ENCODE results near the gene MTMR11. TPM values are rescaled to one million over a fixed set of nuclear protein-coding genes. Genes with fewer than 3 reads are reported as not detected.
A peak's percentile ranks its signal among the peaks of the same experiment; 100 is the strongest.

MTMR11 gene
- total and polyA plus RNA-seq, 2 of the 8 experiments (the other 6 are each of a cell fraction or from before 2014, with no cell fraction given), result 3.7 to 4.8 TPM

DNA sequence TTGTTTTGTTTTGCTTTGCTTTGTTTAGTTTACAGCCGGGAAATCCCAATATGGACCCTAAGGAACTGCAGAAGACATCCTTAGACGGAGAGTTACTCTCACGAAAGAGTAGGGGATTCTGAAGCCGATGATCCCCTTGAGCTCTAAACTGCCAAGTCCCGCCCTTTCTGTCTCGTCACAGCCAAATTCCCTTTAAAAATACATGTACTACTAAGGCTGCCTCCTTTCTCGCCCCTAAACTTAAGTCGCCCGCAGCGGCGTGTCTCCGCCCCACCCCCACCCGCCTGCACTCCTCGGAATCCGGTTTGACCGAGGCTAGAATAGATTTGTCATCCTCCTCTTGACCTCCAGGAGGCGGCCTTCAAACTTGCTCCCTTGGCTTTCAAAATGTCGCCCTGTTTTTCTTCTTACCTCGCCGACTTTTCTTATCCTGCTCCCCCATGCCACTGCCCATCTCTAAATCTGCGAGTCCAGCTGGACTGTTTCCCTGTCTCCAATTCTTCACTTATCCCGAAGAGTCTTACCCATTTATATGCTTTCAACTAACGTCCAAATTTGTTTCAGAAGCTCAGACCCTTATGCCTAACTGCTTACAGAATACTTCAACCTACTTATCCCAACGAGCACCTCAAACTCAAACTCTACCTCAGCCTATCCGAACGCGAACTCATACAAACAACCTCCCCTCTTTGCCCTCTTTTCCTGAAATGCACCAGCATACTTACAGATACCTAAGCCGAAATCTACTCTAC is 48.3 kb downstream of the MTMR11 start:
- H3K79me2 ChIP-seq (ENCODE audit: control insufficient read depth in 1 of 2, insufficient read depth in 2 of 2, low read length in 2 of 2), result 0 out of 4 replicates have a peak, but pooled peaks cover 0 to 4% of the 10 kb centered on the region in 2 experiments
- no peak overlapping the region for H4K8ac ChIP-seq (ENCODE audit: extremely low read depth, insufficient read depth, low read length)
- H2BK5ac ChIP-seq (ENCODE audit: low read depth, low read length), result peak overlapping the region; percentile 89
- H3K14ac ChIP-seq (ENCODE audit: insufficient read length), result no peak overlapping the region
- CTCF ChIA-PET (ENCODE audit: partially characterized antibody), result interaction anchor here (0.6 to 3.0 kb wide), 16 partner anchors 10 to 299 kb away, joined by 3 to 14 read pairs (median 4); partner anchors contain the start of gene OTUD7B
- WGBS, 2 experiments (ENCODE audit: extremely low coverage in 1 of 2, insufficient coverage in 1 of 2, insufficient read length in 1 of 2, insufficient replicate concordance in 2 of 2, low coverage in 1 of 2, low lambda C conversion rate in 2 of 2, missing lambda C conversion rate in 1 of 2), result 3% methylated on average over 26 of the region's 28 CpGs; no CpG with 5 or more reads in 1 of the 2 experiments
- peak overlapping the region; percentile 47 for H2AK5ac ChIP-seq (ENCODE audit: low read depth, low read length)
- no peaks in the 10 kb centered on the region for H3K36me3 ChIP-seq (ENCODE audit: control insufficient read depth in 2 of 4, insufficient read depth in 4 of 4, low read length in 3 of 4)
- peak overlapping the region; percentile 91 for H4K91ac ChIP-seq (replicated peaks; ENCODE audit: insufficient read length, low read length)
- FAIRE-seq (no peak), DNase-seq (ENCODE audit: low read depth in 1 of 2, low spot score in 2 of 2) (peak; percentile 82 to 87)
- H2BK12ac ChIP-seq (ENCODE audit: low read depth, low read length), result peak overlapping the region; percentile 88
- H3K18ac ChIP-seq (ENCODE audit: extremely low read depth, low read length), result peak overlapping the region; percentile 93
- H3K9me3 ChIP-seq (ENCODE audit: insufficient read depth in 2 of 2, low read depth in 1 of 2, low read length in 1 of 2), result no peaks in the 10 kb centered on the region
- peak overlapping the region; percentile 85 for H3K56ac ChIP-seq (replicated peaks; ENCODE audit: insufficient read length, low read depth, low read length)
- peak overlapping the region; percentile 8 to 93 (median 88) for H3K9ac ChIP-seq (replicated peaks in 1 of 4; ENCODE audit: extremely low read depth in 1 of 4, low read depth in 3 of 4, low read length in 3 of 4)
- peaks cover 0 to 5% (median 0%) of the 10 kb centered on the region in 4 experiments; a peak in 4 of 7 replicates for H3K4me1 ChIP-seq (replicated peaks in 1 of 4; ENCODE audit: control insufficient read depth in 3 of 4, insufficient read depth in 4 of 4, low read length in 3 of 4)
- H3K4ac ChIP-seq (replicated peaks; ENCODE audit: insufficient read length, low read depth, low read length), result peak overlapping the region; percentile 76
- no peak overlapping the region for H3K23ac ChIP-seq (ENCODE audit: insufficient read length)
- H3K27ac ChIP-seq (ENCODE audit: low read depth, low read length), result peak overlapping the region; percentile 98
- peak overlapping the region; percentile 89 for H2BK120ac ChIP-seq (replicated peaks; ENCODE audit: low read depth, low read length)
- peak overlapping the region; percentile 59 for H2AFZ ChIP-seq (ENCODE audit: low read length)
- peak overlapping the region; percentile 83 to 87 for H3K4me2 ChIP-seq (ENCODE audit: insufficient read depth in 1 of 2, low read depth in 2 of 2, low read length in 2 of 2)
- H2BK20ac ChIP-seq (ENCODE audit: low read length), result peak overlapping the region; percentile 68; the same call in 1 of the 2 replicates
- H4K5ac ChIP-seq (ENCODE audit: insufficient read length, low read depth, low read length), result peak overlapping the region; percentile 72
- no peaks in the 10 kb centered on the region for H3K27me3 ChIP-seq (replicated peaks in 1 of 4; ENCODE audit: control insufficient read depth in 3 of 4, extremely low read depth in 1 of 4, insufficient read depth in 3 of 4, low read length in 3 of 4)
- H4K20me1 ChIP-seq (replicated peaks in 1 of 2; ENCODE audit: control insufficient read depth in 1 of 2, insufficient read depth in 2 of 2, low read length in 2 of 2), result no peaks in the 10 kb centered on the region
- POLR2A ChIA-PET (ENCODE audit: partially characterized antibody), result interaction anchor here (0.7 to 8.5 kb wide), 41 partner anchors 9 to 998 kb away, joined by 3 to 278 read pairs (median 9); partner anchors contain the start of genes BOLA1, CIART, CTXND2 and MTMR11
- H3K79me1 ChIP-seq (ENCODE audit: low read depth, low read length), result peaks cover 3% of the 10 kb centered on the region; the same call in 1 of the 2 replicates
- H3K4me3 ChIP-seq (ENCODE audit: extremely low read depth in 1 of 4, insufficient read depth in 2 of 4, low read depth in 3 of 4, low read length in 4 of 4), result peak overlapping the region; percentile 70 to 92 (median 82); a peak in 7 of 8 replicates
- peaks cover 21% of the 10 kb centered on the region for H3K23me2 ChIP-seq (ENCODE audit: low read depth, low read length)
- peak overlapping the region; percentile 75; the same call in 1 of the 2 replicates for H2BK15ac ChIP-seq (ENCODE audit: low read length)
- TF ChIP-seq FOSL1 (IDR thresholded peaks at IDR 0.05; ENCODE audit: insufficient read depth, low read depth, low read length), result no peak
- 0 out of 2 replicates have a peak, but pooled peaks have one; percentile 6 for TF ChIP-seq JUND (IDR thresholded peaks at IDR 0.05; ENCODE audit: low read length)
- TF ChIP-seq NRF1 (IDR thresholded peaks at IDR 0.05; ENCODE audit: low read depth, low read length), result no peak
- TF ChIP-seq RFX5 (IDR thresholded peaks at IDR 0.05; ENCODE audit: borderline replicate concordance, low read depth, low read length), result no peak
- TF ChIP-seq, protein P1, sequence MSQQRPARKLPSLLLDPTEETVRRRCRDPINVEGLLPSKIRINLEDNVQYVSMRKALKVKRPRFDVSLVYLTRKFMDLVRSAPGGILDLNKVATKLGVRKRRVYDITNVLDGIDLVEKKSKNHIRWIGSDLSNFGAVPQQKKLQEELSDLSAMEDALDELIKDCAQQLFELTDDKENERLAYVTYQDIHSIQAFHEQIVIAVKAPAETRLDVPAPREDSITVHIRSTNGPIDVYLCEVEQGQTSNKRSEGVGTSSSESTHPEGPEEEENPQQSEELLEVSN (IDR thresholded peaks at IDR 0.05), result no peak
- no peak for TF ChIP-seq CTBP2 (IDR thresholded peaks at IDR 0.05; ENCODE audit: borderline replicate concordance, insufficient read depth, insufficient read length, low read length)
- TF ChIP-seq SP1 (IDR thresholded peaks at IDR 0.05; ENCODE audit: low read depth, low read length), result peak; percentile 81
- no peak for TF ChIP-seq SP2 (IDR thresholded peaks at IDR 0.05; ENCODE audit: low read length)
- TF ChIP-seq SIRT6 (IDR thresholded peaks at IDR 0.05; ENCODE audit: low read length), result no peak
- TF ChIP-seq CHD1 (IDR thresholded peaks at IDR 0.05; ENCODE audit: low read depth, low read length), result peak; percentile 36; the same call in 1 of the 2 replicates
- TF ChIP-seq HDAC6 (IDR thresholded peaks at IDR 0.05; ENCODE audit: low read depth, low read length), result no peak

Data from H1 (cell line).